Activated B cell treated with CpG ODN at 0.5 μM for 24 hours (primary cell): ENCODE data around the gene RB1. TPM values are rescaled to one million over a fixed set of nuclear protein-coding genes. Genes with fewer than 3 reads are reported as not detected.

Experiments used
- ATAC-seq: fragments of 200-7000 bp; cut with Tn5 transposase; one replicate; pipeline ENCODE4 v1.10.0; 2021; ENCODE audit warnings: low read depth, mild to moderate bottlenecking, moderate library complexity
- CTCF ChIA-PET: fragments of 350-600 bp; sonication (Branson Sonifier 250); formaldehyde crosslinking; loops from one replicate; lab custom pipeline; 2021; ENCODE audit warnings: antibody characterized with exemption; lab: Charles Lee
- POLR2A ChIA-PET: fragments of 350-600 bp; sonication (Branson Sonifier 250); formaldehyde crosslinking; loops from one replicate; lab custom pipeline; 2021; ENCODE audit warnings: antibody characterized with exemption; lab: Charles Lee
- DNase-seq: peaks from one replicate; pipeline ENCODE4 v3.0.0; 2022
- H3K27ac Mint-ChIP-seq: one replicate; pipeline ENCODE4 v1.8.0; 2020; ENCODE audit warnings: mixed read lengths
- H3K27me3 Mint-ChIP-seq: one replicate; pipeline ENCODE4 v1.8.0; 2021; ENCODE audit warnings: mixed read lengths
- H3K36me3 Mint-ChIP-seq: one replicate; pipeline ENCODE4 v1.8.0; 2021; ENCODE audit warnings: low read depth, mixed read lengths
- H3K4me1 Mint-ChIP-seq: one replicate; pipeline ENCODE4 v1.8.0; 2021; ENCODE audit warnings: mixed read lengths
- H3K4me3 Mint-ChIP-seq: one replicate; pipeline ENCODE4 v1.8.0; 2020; ENCODE audit warnings: mild to moderate bottlenecking, mixed read lengths
- H3K9me3 Mint-ChIP-seq: one replicate; pipeline ENCODE4 v1.8.0; 2020; ENCODE audit warnings: mixed read lengths
- intact Hi-C: fragments of 100-400 bp; cut with micrococcal nuclease; formaldehyde crosslinking; loops from one replicate; pipeline ENCODE4 v1.15.1; 2024
- total RNA-seq: library from RNA; stranded (reverse); gene quantifications from 2 replicates; pipeline ENCODE4 v1.2.3, GENCODE V29; 2022
- TF ChIP-seq, protein P1 (sequence below): fragments of 200-600 bp; IDR thresholded peaks from one replicate; pipeline ENCODE4 v1.8.0; 2022; ENCODE audit warnings: antibody characterized with exemption, mild to moderate bottlenecking

RB1 gene
- total RNA-seq, 1 donor from 2014 or later = 70.5 TPM

GRCh38 chr13:48477191-48477855, 173.8 kb downstream of the RB1 start:
- intact Hi-C loops = no loop called here
- TF ChIP-seq, protein P1, sequence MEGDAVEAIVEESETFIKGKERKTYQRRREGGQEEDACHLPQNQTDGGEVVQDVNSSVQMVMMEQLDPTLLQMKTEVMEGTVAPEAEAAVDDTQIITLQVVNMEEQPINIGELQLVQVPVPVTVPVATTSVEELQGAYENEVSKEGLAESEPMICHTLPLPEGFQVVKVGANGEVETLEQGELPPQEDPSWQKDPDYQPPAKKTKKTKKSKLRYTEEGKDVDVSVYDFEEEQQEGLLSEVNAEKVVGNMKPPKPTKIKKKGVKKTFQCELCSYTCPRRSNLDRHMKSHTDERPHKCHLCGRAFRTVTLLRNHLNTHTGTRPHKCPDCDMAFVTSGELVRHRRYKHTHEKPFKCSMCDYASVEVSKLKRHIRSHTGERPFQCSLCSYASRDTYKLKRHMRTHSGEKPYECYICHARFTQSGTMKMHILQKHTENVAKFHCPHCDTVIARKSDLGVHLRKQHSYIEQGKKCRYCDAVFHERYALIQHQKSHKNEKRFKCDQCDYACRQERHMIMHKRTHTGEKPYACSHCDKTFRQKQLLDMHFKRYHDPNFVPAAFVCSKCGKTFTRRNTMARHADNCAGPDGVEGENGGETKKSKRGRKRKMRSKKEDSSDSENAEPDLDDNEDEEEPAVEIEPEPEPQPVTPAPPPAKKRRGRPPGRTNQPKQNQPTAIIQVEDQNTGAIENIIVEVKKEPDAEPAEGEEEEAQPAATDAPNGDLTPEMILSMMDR = no peak
- H3K36me3 Mint-ChIP-seq = peaks cover 74% of the 10 kb centered on the region
- ChIA-PET CTCF (no interaction called here), POLR2A (interaction anchor here (0.7 to 0.9 kb wide), 2 partner anchors 15 to 58 kb away, joined by 3 to 4 read pairs; no protein-coding TSS in a partner anchor)
- no peak for DNase-seq
- peaks cover 18% of the 10 kb centered on the region for H3K4me1 Mint-ChIP-seq
- H3K27ac Mint-ChIP-seq = no peak overlapping the region
- H3K27me3 Mint-ChIP-seq = no peaks in the 10 kb centered on the region
- no peak for ATAC-seq
- no peaks in the 10 kb centered on the region for H3K9me3 Mint-ChIP-seq
- H3K4me3 Mint-ChIP-seq = no peak overlapping the region

DNA sequence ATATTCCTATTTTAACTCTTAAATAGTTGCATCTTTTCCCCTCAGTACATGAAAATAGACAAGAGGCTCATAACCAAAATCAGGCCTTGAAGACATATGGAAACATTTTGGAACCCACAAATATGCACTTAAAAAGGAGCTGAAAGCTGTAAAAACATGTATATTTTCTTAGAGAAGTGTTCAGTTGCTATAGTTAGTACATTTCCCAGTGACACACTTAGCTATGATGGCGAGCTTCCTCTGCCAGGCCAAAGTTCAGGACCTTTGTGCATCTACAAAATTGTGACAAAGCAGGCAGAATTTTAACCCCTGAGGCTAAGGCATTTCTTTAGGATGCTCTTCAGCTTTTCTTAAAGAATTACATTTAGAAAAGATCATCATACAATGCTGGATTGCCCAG, 174.8 kb downstream of the RB1 start:
- intact Hi-C loops = no loop called here
- DNase-seq (no peak), ATAC-seq (no peak)
- Mint-ChIP-seq H3K27me3 (no peaks in the 10 kb centered on the region), H3K36me3 (peaks cover 75% of the 10 kb centered on the region), H3K27ac (no peak overlapping the region), H3K4me3 (no peak overlapping the region), H3K9me3 (no peaks in the 10 kb centered on the region), H3K4me1 (peaks cover 18% of the 10 kb centered on the region)
- ChIA-PET POLR2A (interaction anchor here (1.3 kb wide), 1 partner anchor 11 kb away, joined by 3 read pairs; no protein-coding TSS in a partner anchor), CTCF (interaction anchor here (1.8 kb wide), 2 partner anchors 101 to 103 kb away, joined by 4 read pairs; no protein-coding TSS in a partner anchor)
- TF ChIP-seq, protein P1 = no peak

GRCh38 chr13:48483575-48483974, 180.0 kb downstream of the RB1 start:
- H3K4me3 Mint-ChIP-seq = no peak overlapping the region
- ATAC-seq (no peak), DNase-seq (no peak)
- no peaks in the 10 kb centered on the region for H3K9me3 Mint-ChIP-seq
- POLR2A ChIA-PET = interaction anchor here (0.6 to 0.7 kb wide), 2 partner anchors 17 to 440 kb away, joined by 3 to 4 read pairs; no protein-coding TSS in a partner anchor
- CTCF ChIA-PET = interaction anchor here (1.3 kb wide), 1 partner anchor 97 kb away, joined by 3 read pairs; no protein-coding TSS in a partner anchor
- no peak overlapping the region for H3K27ac Mint-ChIP-seq
- H3K4me1 Mint-ChIP-seq = peaks cover 7% of the 10 kb centered on the region
- intact Hi-C loops = no loop called here
- no peaks in the 10 kb centered on the region for H3K27me3 Mint-ChIP-seq
- TF ChIP-seq, protein P1 = no peak
- H3K36me3 Mint-ChIP-seq = peaks cover 50% of the 10 kb centered on the region

DNA sequence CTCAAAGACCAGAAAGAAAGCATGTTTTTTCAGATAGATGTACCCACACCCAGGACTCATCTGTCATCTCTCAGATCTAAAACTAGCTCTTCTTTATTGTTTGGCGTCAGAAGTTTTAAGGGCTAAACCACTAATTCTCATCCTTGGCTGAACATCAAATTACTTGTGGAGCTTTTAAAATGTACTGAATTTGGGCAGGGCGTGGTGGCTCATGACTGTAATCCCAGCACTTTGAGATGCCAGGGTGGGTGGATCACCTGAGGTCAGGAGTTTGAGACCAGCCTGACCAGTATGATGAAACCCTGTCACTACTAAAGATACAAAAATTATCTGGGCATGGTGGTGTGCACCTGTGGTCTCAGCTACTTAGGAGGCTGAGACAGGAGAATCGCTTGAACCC, 181.9 kb downstream of the RB1 start:
- intact Hi-C loops = no loop called here
- DNase-seq (no peak), ATAC-seq (no peak)
- H3K36me3 Mint-ChIP-seq = peaks cover 36% of the 10 kb centered on the region
- TF ChIP-seq, protein P1 = no peak
- no peaks in the 10 kb centered on the region for H3K27me3 Mint-ChIP-seq
- POLR2A ChIA-PET = interaction anchor here (1.0 kb wide), 1 partner anchor 11 kb away, joined by 3 read pairs; no protein-coding TSS in a partner anchor
- H3K27ac Mint-ChIP-seq = no peak overlapping the region
- no peaks in the 10 kb centered on the region for H3K9me3 Mint-ChIP-seq
- no peak overlapping the region for H3K4me3 Mint-ChIP-seq
- peaks cover 25% of the 10 kb centered on the region for H3K4me1 Mint-ChIP-seq
- CTCF ChIA-PET = no interaction called here

DNA sequence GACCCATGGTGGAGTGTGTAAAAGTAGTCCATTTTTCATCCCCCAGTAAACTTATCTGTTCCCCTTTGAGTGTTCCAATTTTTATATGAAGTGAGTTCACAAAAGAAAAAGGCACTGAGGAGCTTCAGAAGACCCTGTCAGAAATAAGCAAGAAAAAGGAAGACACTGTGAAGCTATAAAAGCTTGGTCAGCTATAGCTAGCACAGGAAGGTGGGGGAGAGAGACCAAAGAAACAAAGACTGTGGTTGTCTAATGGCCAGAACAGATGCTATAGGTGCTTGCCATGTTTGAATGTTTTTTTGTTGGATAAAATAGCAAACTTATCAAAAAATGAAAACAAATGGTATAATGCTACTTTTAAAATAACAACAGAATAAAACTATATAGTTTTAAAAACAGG, 182.8 kb downstream of the RB1 start:
- Mint-ChIP-seq H3K27me3 (no peaks in the 10 kb centered on the region), H3K4me1 (peaks cover 31% of the 10 kb centered on the region), H3K4me3 (no peak overlapping the region), H3K27ac (no peak overlapping the region), H3K9me3 (no peaks in the 10 kb centered on the region), H3K36me3 (peaks cover 28% of the 10 kb centered on the region)
- ChIA-PET CTCF (no interaction called here), POLR2A (interaction anchor here (0.7 to 1.0 kb wide), 2 partner anchors 10 to 182 kb away, joined by 3 read pairs; no protein-coding TSS in a partner anchor)
- DNase-seq (no peak), ATAC-seq (no peak)
- intact Hi-C loops = no loop called here
- TF ChIP-seq, protein P1 = no peak
